AG08395 (cell line): Measurements from ENCODE around the gene FLACC1.
A peak's percentile ranks its signal among the peaks of the same experiment; 100 is the strongest.

Experiments used
- DNase-seq: peaks from one replicate; pipeline ENCODE4 v3.0.0; 2012; ENCODE audit warnings: mixed read lengths, low spot score

FLACC1 gene

DNA sequence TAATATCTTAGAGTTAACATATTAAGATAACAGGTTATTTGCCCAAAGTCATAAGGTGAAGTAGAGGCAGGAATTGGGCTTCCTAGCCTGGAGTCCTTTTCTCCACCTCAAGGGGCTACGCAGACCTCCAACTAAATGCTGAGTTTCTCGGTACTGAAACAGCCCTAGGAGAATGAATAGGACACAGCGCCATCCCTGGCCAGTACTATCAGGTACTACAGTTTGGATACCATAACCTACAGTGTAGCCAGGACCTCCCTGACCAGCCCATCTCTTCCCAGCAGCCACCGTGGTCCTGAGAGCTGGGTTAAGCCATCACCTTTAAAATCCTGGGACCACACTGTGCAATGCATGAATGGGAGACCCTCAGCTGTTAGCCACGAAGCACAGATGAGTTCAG, 81.2 kb downstream of the FLACC1 start:
- DNase-seq, result no peak

GRCh38 chr2:201275069-201275468, 82.1 kb downstream of the FLACC1 start:
- DNase-seq, result no peak

- no peak for DNase-seq
Measured at GRCh38 chr2:201273330-201273983, 83.7 kb downstream of the FLACC1 start.

DNA sequence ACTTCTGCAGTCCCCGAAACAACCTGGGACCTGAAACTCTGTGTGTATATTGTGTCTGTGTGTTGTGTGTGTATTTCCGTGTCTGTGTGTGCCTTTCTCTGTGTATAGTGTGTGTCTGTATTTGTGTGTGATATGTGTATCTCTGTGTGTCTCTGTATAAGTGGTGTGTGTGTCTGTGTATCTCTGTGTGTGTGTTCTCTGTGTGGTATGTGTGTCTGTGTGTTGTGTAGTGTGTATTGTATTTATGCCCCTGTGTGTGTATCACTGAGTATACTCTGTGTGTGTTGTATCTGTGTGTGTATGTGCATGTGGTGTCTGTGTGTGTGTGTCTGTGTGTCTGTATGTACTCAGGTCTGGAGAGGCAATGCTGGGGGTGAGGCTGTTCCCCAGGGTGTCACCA, 85.2 kb downstream of the FLACC1 start:
- DNase-seq, result no peak

- DNase-seq, result no peak
Measured at GRCh38 chr2:201270293-201271001, 86.7 kb downstream of the FLACC1 start.

GRCh38 chr2:201269764-201270163, 87.4 kb downstream of the FLACC1 start:
- no peak for DNase-seq

DNA sequence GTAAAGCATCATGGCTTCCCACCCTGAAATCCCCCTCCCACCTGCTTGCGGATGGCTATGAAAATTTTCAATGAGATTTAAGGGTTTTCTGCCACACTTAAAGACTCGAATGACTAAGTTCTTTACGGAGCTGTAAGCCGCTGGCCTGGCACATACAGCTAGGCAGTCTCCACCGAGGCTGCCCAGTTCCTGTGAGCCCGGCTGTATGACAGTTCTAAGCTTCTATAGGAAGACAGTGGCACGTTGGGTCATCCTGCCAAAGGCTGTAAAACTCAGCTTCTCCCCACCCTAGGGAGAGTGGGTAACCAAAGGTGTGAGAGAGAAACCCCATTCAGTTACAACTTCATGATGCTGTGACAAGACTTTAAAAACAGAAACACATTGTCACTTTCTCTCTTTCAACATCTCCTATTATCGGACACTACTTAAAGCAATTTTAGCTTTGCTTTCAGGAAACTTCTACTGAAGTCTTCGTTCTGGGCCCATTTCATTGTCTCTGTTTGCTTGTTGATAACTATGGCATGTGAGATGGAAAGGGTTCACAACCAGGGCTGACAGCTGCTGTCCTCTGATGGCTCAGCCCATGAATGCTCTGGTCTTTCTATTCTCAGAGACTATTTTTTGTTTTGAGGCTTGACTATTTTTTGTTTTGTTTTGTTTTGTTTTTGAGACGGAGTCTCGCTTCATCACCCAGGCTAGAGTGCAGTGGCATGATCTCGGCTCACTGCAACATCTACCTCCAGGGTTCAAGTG, 89.7 kb downstream of the FLACC1 start:
- DNase-seq, result no peak

- DNase-seq, result no peak
Measured at GRCh38 chr2:201266629-201267028, 90.5 kb downstream of the FLACC1 start.

GRCh38 chr2:201264472-201265173, 92.5 kb downstream of the FLACC1 start:
- DNase-seq, result no peak

DNA sequence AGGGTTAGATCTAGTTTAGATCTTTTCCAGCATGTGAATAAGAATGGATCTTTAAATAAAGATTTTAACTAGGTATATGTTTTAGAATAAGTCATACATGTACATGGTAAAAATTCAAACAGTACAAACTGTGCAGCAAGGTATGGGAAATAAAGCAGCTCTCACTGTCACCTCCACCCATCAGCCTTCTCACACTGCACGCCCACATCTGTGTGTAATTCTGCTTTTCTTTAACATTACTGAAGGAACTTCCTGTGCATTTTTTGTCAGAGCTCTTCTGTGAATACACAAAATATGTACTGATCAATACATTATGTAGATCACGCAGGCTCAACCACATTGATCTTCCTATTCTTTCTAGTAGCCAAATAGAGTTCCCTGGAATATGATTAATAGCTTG, 93.4 kb downstream of the FLACC1 start:
- no peak for DNase-seq

- no peak for DNase-seq
Measured at GRCh38 chr2:201262718-201263117, 94.4 kb downstream of the FLACC1 start.

DNA sequence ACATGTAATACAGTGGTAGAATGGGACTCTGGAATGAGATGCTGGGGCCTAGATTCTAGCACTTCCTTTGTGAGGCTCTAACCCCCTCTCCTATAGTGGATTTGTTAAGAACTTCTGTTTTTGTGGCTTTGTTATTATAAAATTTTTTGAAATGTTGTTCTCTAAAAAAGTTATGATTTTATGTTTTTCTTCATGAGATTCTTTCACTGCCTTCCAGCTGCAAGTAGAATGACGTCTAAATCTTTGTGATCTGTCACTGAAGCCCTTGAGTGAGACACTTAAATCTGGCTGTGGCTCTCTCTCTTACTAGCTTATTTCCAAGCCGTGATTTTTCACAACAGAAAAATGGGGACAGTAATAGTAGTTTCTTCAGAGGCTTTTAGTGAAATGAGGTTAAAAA, 95.2 kb downstream of the FLACC1 start:
- DNase-seq, result no peak

GRCh38 chr2:201261471-201261870, 95.7 kb downstream of the FLACC1 start:
- no peak for DNase-seq

DNA sequence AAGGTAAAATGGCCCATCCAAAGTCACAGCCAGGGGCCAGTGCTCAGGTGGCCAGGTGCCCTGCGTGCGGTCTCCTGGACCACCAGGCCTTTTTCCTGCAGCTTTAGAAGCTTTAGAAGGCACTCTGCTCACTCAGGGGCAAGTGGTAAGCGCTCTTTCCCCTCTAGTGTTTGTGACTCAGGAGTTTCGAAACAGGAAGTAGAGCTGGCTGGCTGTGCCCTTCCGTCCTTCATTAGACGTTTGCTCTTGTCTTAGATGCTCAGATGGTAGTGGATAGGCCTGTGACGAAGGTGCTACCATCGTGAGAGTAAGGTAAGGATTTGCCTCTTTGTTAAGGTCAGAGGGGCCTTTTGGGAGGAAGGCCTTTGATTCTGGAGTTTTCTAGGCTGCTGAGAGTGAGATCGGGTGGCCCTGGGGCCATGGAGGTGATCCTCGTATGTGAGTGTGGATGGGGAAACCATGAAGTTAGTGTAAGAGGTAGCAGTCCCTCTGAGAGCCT, 96.8 kb downstream of the FLACC1 start, which contains the start of gene CASP8:
TSS of gene CASP8 (plus strand) at position 235 of the 499 bp plus-strand sequence. CDS start 5,951 bp downstream, outside the sequence.
- peak; percentile 37 for DNase-seq

DNA sequence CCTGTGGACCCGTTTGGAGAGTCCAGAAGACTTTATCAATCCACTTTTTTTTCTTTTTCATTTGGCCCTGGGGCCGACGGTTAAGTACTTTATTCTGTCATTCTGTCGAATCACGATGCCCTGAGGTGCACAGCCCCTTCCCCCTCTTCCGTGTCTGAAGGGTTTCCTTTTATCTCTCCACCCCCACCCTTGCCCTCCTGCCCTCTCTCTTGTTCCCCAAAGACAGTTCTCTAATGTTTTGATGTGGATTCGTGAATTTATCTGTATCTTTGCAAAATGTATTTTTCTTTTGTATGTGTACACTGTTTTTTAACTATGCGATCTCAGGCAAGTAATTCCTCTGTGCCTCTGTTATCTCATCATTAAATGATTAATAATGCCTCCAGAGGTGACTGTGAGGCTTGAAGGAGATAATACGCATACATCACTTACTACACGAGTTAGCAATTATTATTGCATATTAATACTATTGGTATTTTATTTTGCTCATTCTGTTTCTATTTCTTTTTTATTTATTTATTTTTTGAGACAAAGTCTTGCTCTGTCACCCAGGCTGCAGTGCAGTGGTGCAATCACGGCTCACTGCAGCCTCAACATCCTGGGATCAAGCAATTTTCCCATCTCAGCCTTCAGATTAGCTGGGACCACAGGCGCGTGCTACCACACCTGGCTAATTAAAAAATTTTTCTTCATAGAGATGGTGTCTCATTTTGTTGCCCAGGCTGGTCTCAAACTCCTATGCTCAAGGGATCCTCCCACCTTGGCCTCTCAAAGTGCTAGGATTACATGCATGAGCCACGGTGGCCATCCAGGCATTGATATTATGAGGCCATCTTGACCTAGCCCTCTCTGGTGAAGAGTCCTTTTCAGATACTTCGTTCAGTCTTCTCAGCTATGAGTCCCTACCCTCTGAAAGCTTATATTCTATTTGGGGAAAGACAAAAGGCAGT, 98.2 kb downstream of the FLACC1 start:
- DNase-seq, result no peak

DNA sequence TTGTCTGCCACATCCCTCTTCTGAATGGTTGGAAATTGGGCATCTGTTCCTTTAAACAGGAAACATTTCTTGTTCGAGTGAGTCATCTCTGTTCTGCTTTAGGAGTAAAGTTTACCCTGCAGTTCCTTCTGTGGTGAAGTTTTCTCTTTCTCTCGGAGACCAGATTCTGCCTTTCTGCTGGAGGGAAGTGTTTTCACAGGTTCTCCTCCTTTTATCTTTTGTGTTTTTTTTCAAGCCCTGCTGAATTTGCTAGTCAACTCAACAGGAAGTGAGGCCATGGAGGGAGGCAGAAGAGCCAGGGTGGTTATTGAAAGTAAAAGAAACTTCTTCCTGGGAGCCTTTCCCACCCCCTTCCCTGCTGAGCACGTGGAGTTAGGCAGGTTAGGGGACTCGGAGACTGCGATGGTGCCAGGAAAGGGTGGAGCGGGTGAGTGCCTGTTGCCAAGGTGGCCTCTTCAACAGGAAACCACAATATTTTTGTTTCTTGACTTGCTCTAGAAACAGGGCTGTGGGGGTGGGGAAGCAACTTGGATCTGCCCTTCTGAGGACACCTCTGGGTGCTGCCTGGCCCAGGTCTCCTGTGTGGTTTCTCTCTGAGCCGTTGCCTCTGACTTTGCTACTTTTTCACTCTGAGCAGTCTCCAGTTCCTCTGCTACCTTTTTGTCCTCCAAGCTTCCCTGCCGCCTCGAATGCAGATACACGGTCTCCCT, 99.0 kb downstream of the FLACC1 start:
- DNase-seq, result peak; percentile 70

- peak; percentile 39 for DNase-seq
Measured at GRCh38 chr2:201257381-201257955, 99.7 kb downstream of the FLACC1 start.

DNA sequence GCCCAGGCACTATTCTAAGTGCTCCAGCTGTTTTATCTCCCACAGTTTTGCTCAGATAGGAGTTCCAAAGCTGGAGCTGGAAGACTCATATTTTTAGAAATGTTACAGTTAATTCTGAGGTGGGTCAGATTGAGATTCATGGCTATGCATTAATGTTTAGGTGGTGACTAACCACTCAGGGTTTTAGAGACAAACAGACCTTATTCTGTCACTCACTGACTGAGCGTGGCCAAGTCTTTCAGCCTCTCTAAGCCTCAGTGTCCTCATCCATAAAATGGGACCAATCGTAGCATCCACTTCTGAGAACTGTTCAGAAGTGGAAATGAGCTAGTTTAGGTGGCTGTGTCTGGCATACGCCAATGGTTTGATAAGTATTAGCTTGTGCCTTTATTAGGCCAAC, 101.1 kb downstream of the FLACC1 start:
- DNase-seq, result no peak

DNA sequence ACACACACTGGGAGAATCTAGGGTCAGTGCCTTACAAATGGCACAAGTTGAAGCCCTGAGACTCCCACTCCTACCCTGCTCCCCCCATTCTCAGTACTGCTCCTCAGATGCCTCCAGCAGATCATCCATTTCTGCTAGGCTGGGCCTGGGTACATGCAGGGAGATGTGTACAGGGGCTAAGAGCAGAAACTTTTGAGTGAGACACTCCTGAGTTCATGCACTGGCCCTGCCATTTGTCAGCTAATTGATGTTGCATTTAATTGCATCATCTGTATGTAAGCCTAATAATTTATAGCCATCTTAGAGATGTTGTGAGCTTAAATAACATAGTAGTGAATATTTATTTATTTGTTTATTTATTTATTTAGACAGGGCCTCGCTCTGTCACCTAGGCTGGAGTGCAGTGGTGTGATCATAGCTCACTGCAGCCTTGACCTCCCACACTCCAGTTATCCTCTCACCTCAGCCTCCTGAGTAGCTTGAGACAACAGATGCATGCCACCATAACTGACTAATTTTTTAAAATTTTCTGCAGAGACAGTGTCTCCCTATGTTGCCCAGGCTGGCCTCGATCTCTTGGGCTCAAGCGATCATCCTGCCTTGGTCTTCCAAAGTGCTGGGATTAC, 101.6 kb downstream of the FLACC1 start:
- DNase-seq, result no peak
